Measurements from ENCODE around the gene SLC35F2. TPM values are rescaled to one million over a fixed set of nuclear protein-coding genes. Genes with fewer than 3 reads are reported as not detected.

Gene SLC35F2
- total RNA-seq, 2 experiments from 2014 or later: 22.8 to 24.5 TPM

DNA sequence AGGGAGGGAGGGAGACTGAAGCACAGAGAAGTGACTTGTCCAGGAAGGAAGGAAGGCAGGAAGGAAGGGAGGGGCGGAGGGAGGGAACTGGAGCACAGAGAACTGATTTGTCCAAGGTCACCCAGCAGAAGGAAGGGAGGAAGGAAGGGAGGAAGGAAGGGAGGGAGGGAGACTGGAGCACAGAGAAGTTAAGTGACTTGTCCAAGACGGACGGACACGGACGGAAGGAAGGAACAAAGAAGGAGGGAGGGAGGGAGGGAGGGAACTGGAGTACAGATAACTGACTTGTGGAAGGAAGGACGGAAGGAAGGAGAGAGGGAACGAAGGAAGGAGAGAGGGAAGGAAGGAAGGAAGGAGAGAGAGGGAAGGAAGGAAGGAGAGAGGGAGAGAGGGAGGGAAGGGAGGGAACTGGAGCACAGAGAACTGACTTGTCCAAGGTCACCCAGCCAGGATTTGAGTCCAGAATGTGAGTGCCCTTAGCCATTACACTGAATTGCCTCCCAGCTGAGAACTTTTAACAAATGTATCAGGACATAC, 1.5 kb downstream of the SLC35F2 start:
- ChIA-PET CTCF (no interaction called here), POLR2A (interaction anchor here (0.6 to 1.3 kb wide), 2 partner anchors 10 to 16 kb away, joined by 3 read pairs; no protein-coding TSS in a partner anchor)
- Mint-ChIP-seq H3K27ac (peak overlapping the region; percentile 28), H3K4me1 (ENCODE audit: low read depth) (peaks cover 31% of the 10 kb centered on the region), H3K36me3 (peaks cover 8% of the 10 kb centered on the region), H3K4me3 (peak overlapping the region; percentile 95), H3K9me3 (no peaks in the 10 kb centered on the region), H3K27me3 (no peaks in the 10 kb centered on the region)
- intact Hi-C loops (cut with micrococcal nuclease): loop anchor here (5.0 kb wide), 2 partner anchors 365 to 400 kb away; partner anchors contain the start of genes ATM, CWF19L2 and NPAT
- no peak for DNase-seq

DNA sequence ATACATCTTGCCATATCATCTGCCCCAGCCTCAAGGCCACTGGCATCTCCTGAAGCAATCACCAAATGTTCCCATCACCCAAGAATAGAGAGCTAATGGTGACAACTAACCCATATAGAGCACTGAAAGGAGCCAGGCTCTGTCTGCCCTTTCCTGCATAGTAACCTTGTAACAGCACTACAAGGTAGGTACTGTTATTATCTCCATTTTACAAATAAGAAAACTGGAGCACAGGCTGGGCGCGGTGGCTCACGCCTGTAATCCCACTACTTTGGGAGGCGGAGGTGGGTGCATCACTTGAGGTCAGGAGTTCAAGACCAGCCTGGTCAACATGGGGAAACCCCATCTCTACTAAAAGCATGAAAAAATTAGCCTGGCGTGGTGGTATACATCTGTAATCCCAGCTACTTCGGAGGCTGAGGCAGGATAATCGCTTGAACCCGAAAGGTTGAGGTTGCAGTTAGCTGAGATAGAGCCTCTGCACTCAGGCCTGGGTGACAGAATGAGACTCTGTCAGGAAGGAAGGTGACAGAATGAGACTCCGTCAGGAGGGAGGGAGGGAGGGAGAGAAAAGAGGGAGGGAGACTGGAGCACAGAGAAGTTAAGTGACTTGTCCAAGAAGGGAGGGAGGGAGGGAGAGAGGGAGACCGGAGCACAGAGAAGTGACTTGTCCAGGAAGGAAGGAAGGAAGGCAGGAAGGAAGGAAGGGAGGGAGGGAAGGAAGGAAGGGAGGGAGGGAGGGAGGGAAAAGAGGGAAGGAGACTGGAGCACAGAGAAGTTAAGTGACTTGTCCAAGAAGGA, 2.2 kb downstream of the SLC35F2 start:
- Mint-ChIP-seq H3K27ac (peak overlapping the region; percentile 28), H3K4me1 (ENCODE audit: low read depth) (peaks cover 31% of the 10 kb centered on the region), H3K36me3 (peaks cover 8% of the 10 kb centered on the region), H3K4me3 (peak overlapping the region; percentile 95), H3K9me3 (no peaks in the 10 kb centered on the region), H3K27me3 (no peaks in the 10 kb centered on the region)
- intact Hi-C loops (cut with micrococcal nuclease): loop anchor here (5.0 kb wide), 2 partner anchors 366 to 399 kb away; partner anchors contain the start of genes ATM, CWF19L2 and NPAT
- ChIA-PET CTCF (no interaction called here), POLR2A (interaction anchor here (1.3 kb wide), 1 partner anchor 15 kb away, joined by 3 read pairs; no protein-coding TSS in a partner anchor)
- DNase-seq: peak; percentile 20

DNA sequence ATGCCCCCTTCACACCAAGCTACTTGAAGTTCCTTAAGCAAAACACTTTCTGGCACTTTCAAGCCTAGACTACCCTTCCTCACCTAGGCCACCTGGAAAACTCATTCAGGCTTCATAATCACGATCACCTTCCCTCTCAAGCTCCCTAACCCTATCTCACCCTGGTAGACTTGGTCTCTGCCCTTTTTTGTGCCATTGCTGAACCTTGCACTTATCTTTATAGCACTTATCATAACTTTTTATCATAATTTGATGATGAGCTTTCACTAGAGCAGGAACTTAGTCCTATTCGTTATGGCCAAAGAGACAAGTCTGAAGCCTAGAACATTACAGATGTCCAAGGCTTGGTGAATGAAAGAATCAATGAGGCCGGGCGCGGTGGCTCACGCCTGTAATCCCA, 5.5 kb downstream of the SLC35F2 start:
- ChIA-PET POLR2A (interaction anchor here (1.1 kb wide), 1 partner anchor 9 kb away, joined by 3 read pairs; no protein-coding TSS in a partner anchor), CTCF (no interaction called here)
- intact Hi-C loops (cut with micrococcal nuclease): no loop called here
- DNase-seq: no peak
- Mint-ChIP-seq H3K4me3 (no peak overlapping the region), H3K36me3 (peaks cover 8% of the 10 kb centered on the region), H3K9me3 (no peaks in the 10 kb centered on the region), H3K27me3 (no peaks in the 10 kb centered on the region), H3K27ac (no peak overlapping the region), H3K4me1 (ENCODE audit: low read depth) (peaks cover 35% of the 10 kb centered on the region)

- ChIA-PET CTCF (interaction anchor here (0.8 kb wide), 1 partner anchor 111 kb away, joined by 3 read pairs; no protein-coding TSS in a partner anchor), POLR2A (no interaction called here)
- intact Hi-C loops (cut with micrococcal nuclease): no loop called here
Observed at GRCh38 chr11:107851704-107852310, 6.8 kb downstream of the SLC35F2 start.

DNA sequence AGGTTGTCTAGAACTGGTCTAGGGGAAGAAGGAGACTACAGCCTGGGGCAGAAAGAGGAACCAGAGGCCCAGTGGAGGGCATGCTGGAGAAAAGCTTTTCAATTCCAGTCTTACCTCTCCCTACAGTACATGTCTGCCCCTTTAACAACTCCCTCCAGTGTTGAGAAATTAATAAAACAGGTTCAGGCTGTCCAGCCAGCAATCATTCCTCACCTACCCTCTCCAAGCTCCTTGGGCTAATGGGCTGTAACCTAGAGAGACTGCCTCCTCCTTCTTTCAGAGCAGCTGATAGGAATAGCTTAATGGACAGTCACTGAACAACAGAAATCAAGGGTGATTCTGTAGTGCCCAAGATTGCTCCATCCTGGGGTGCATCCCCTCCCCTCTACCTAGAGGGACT, 8.8 kb downstream of the SLC35F2 start:
- H3K36me3 Mint-ChIP-seq: no peaks in the 10 kb centered on the region
- POLR2A ChIA-PET: no interaction called here
- intact Hi-C loops (cut with micrococcal nuclease): loop anchor here (1.0 to 10.0 kb wide), 2 partner anchors 9 to 615 kb away; partner anchors contain the start of genes C11orf65 and SLC35F2
- no peak for DNase-seq
- H3K27me3 Mint-ChIP-seq: no peaks in the 10 kb centered on the region
- CTCF ChIA-PET: no interaction called here
- H3K27ac Mint-ChIP-seq: no peak overlapping the region
- H3K9me3 Mint-ChIP-seq: no peaks in the 10 kb centered on the region
- H3K4me3 Mint-ChIP-seq: no peak overlapping the region
- peaks cover 29% of the 10 kb centered on the region for H3K4me1 Mint-ChIP-seq (ENCODE audit: low read depth)

More at GRCh38 chr11:107851704-107852310, 6.8 kb downstream of the SLC35F2 start:
- H3K27ac Mint-ChIP-seq: no peak overlapping the region
- no peaks in the 10 kb centered on the region for H3K27me3 Mint-ChIP-seq
- H3K36me3 Mint-ChIP-seq: peaks cover 6% of the 10 kb centered on the region
- H3K4me3 Mint-ChIP-seq: no peak overlapping the region
- H3K9me3 Mint-ChIP-seq: no peaks in the 10 kb centered on the region
- no peak for DNase-seq
- peaks cover 38% of the 10 kb centered on the region for H3K4me1 Mint-ChIP-seq (ENCODE audit: low read depth)

- H3K27ac Mint-ChIP-seq: no peak overlapping the region
- DNase-seq: no peak
- peaks cover 4% of the 10 kb centered on the region for H3K36me3 Mint-ChIP-seq
- no peaks in the 10 kb centered on the region for H3K27me3 Mint-ChIP-seq
- ChIA-PET POLR2A (no interaction called here), CTCF (no interaction called here)
- H3K4me3 Mint-ChIP-seq: no peak overlapping the region
- intact Hi-C loops (cut with micrococcal nuclease): loop anchor here (10.0 kb wide), 1 partner anchor 616 kb away; the partner anchor contains the start of gene C11orf65
- peaks cover 33% of the 10 kb centered on the region for H3K4me1 Mint-ChIP-seq (ENCODE audit: low read depth)
- no peaks in the 10 kb centered on the region for H3K9me3 Mint-ChIP-seq
Observed at GRCh38 chr11:107848345-107848744, 10.2 kb downstream of the SLC35F2 start.

DNA sequence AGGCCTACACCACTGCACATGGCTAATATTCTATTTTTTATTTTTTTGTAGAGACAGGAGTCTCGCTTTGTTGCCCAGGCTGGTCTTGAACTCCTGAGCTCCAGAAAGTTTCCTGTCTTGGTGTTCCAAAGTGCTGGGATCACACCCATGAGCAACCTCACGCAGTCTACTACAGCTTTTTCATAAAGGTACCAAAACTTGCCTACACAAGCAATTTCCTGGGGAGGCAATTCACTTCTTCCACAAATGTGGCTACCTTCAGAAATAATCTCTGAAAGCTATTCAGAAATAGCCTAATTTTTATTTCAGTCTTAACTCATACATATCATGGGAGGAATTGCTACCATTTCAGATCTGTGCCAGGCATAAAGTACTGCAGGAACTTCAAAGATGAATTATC, 11.4 kb downstream of the SLC35F2 start:
- Mint-ChIP-seq H3K9me3 (no peaks in the 10 kb centered on the region), H3K4me1 (ENCODE audit: low read depth) (peaks cover 43% of the 10 kb centered on the region), H3K27me3 (no peaks in the 10 kb centered on the region), H3K27ac (peak overlapping the region; percentile 38), H3K4me3 (no peak overlapping the region), H3K36me3 (peaks cover 10% of the 10 kb centered on the region)
- no peak for DNase-seq
- ChIA-PET CTCF (interaction anchor here (0.6 kb wide), 1 partner anchor 50 kb away, joined by 3 read pairs; no protein-coding TSS in a partner anchor), POLR2A (interaction anchor here (0.6 to 1.2 kb wide), 3 partner anchors 10 to 98 kb away, joined by 3 read pairs; partner anchors contain the start of gene SLC35F2)
- intact Hi-C loops (cut with micrococcal nuclease): loop anchor here (10.0 kb wide), 1 partner anchor 618 kb away; the partner anchor contains the start of gene C11orf65

- intact Hi-C loops (cut with micrococcal nuclease): loop anchor here (5.0 to 10.0 kb wide), 3 partner anchors 378 to 1822 kb away; partner anchors contain the start of genes ATM, C11orf65, MSANTD4 and NPAT
- H3K27me3 Mint-ChIP-seq: no peaks in the 10 kb centered on the region
- peaks cover 70% of the 10 kb centered on the region for H3K4me1 Mint-ChIP-seq (ENCODE audit: low read depth)
- no peak for DNase-seq
- ChIA-PET CTCF (no interaction called here), POLR2A (interaction anchor here (1.8 kb wide), 1 partner anchor 9 kb away, joined by 3 read pairs; no protein-coding TSS in a partner anchor)
- no peak overlapping the region for H3K27ac Mint-ChIP-seq
- no peak overlapping the region for H3K4me3 Mint-ChIP-seq
- H3K36me3 Mint-ChIP-seq: peaks cover 10% of the 10 kb centered on the region
- no peaks in the 10 kb centered on the region for H3K9me3 Mint-ChIP-seq
Observed at GRCh38 chr11:107844041-107844440, 14.5 kb downstream of the SLC35F2 start.

DNA sequence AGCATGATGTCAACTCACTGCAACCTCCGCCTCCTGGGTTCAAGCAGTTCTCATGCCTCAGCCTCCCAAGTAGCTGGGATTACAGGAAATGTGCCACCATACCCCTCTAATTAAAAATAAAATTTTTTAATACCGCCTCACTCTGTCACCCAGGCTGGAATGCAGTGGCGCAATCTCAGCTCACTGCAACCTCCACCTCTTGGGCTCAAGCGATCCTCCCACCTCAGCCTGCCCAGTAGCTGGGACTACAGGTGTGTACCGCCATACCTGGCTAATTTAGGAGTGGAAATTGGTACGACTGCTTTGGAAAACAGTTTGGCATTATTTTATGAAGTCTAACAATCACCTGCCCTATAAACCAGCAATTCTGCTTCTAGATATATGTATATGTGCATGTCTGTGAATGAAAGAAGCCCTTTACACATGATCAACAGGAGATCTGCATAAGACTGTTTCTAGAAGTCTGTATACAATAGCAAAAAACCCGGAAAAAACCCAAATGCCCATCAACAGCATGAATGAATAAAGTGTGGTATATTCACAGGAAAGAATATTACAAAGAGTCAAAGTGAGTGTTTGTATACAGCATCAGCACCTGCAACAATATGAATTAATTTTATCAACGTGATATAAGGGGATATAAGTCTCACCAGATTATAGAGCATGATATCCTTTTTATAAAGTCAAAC, 16.0 kb downstream of the SLC35F2 start:
- H3K4me3 Mint-ChIP-seq: no peak overlapping the region
- ChIA-PET POLR2A (no interaction called here), CTCF (no interaction called here)
- H3K4me1 Mint-ChIP-seq (ENCODE audit: low read depth): peaks cover 63% of the 10 kb centered on the region
- peak overlapping the region; percentile 67 for H3K27ac Mint-ChIP-seq
- intact Hi-C loops (cut with micrococcal nuclease): loop anchor here (5.0 to 10.0 kb wide), 3 partner anchors 380 to 1820 kb away; partner anchors contain the start of genes ATM, C11orf65, MSANTD4 and NPAT
- no peaks in the 10 kb centered on the region for H3K9me3 Mint-ChIP-seq
- DNase-seq: no peak
- no peaks in the 10 kb centered on the region for H3K27me3 Mint-ChIP-seq
- H3K36me3 Mint-ChIP-seq: peaks cover 10% of the 10 kb centered on the region

GRCh38 chr11:107840129-107840484, 18.5 kb downstream of the SLC35F2 start:
- H3K27ac Mint-ChIP-seq: peak overlapping the region; percentile 98
- peaks cover 71% of the 10 kb centered on the region for H3K4me1 Mint-ChIP-seq (ENCODE audit: low read depth)
- H3K36me3 Mint-ChIP-seq: peaks cover 10% of the 10 kb centered on the region
- ChIA-PET CTCF (interaction anchor here (1.4 kb wide), 1 partner anchor 54 kb away, joined by 5 read pairs; no protein-coding TSS in a partner anchor), POLR2A (interaction anchor here (0.8 to 1.4 kb wide), 4 partner anchors 16 to 55 kb away, joined by 3 to 7 read pairs (median 4); no protein-coding TSS in a partner anchor)
- H3K27me3 Mint-ChIP-seq: no peaks in the 10 kb centered on the region
- DNase-seq: no peak
- H3K4me3 Mint-ChIP-seq: peak overlapping the region; percentile 53
- H3K9me3 Mint-ChIP-seq: no peaks in the 10 kb centered on the region
- intact Hi-C loops (cut with micrococcal nuclease): loop anchor here (1.0 to 10.0 kb wide), 8 partner anchors 13 to 1818 kb away; partner anchors contain the start of genes ALKBH8, ATM, C11orf65 and MSANTD4

- no peak overlapping the region for H3K4me3 Mint-ChIP-seq
- DNase-seq: no peak
- peaks cover 58% of the 10 kb centered on the region for H3K4me1 Mint-ChIP-seq (ENCODE audit: low read depth)
- H3K9me3 Mint-ChIP-seq: no peaks in the 10 kb centered on the region
- H3K36me3 Mint-ChIP-seq: no peaks in the 10 kb centered on the region
- POLR2A ChIA-PET: no interaction called here
- CTCF ChIA-PET: no interaction called here
- H3K27me3 Mint-ChIP-seq: no peaks in the 10 kb centered on the region
- intact Hi-C loops (cut with micrococcal nuclease): no loop called here
- H3K27ac Mint-ChIP-seq: no peak overlapping the region
Observed at GRCh38 chr11:107836851-107837250, 21.7 kb downstream of the SLC35F2 start.
